Measurements from ENCODE around the gene OGDH.

The OGDH gene

DNA sequence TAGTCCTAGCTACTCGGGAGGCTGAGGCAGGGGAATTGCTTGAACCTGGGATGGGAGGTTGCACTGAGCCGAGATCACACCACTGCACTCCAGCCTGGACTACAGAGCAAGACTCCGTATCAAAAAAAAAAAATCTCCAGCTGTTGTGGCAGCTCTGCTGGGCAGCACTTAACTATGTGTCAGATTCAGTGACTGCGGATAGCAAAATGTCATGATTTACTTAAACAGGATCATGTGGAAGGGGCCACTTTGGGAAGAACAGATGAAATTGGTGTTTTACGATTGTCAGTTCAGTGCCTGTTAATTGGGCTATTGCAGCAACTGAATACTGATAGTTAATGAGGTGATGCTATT is 15.3 kb downstream of the OGDH start:
- H3K9me3 ChIP-seq (ENCODE audit: insufficient read depth, low read length) = no peaks in the 10 kb centered on the region
- no peak for DNase-seq (ENCODE audit: low read depth, low spot score)
- no peak overlapping the region for H3K9ac ChIP-seq (ENCODE audit: insufficient read length, low read depth)
- H3K27me3 ChIP-seq (ENCODE audit: insufficient read depth, insufficient read length) = no peaks in the 10 kb centered on the region
- H3K4me3 ChIP-seq (ENCODE audit: insufficient read length, low read depth) = no peak overlapping the region
- TF ChIP-seq ZNF274 (IDR thresholded peaks at IDR 0.05; ENCODE audit: low read depth, low read length) (no peak), SUZ12 (IDR thresholded peaks at IDR 0.05; ENCODE audit: extremely low read depth, insufficient read depth, insufficient read length) (no peak), YY1 (IDR thresholded peaks at IDR 0.05; ENCODE audit: insufficient read depth, insufficient read length) (no peak)
- peaks cover 33% of the 10 kb centered on the region for H3K36me3 ChIP-seq (ENCODE audit: insufficient read depth, insufficient read length, low read length)
- H3K4me1 ChIP-seq (ENCODE audit: insufficient read depth, insufficient read length) = peaks cover 3% of the 10 kb centered on the region

DNA sequence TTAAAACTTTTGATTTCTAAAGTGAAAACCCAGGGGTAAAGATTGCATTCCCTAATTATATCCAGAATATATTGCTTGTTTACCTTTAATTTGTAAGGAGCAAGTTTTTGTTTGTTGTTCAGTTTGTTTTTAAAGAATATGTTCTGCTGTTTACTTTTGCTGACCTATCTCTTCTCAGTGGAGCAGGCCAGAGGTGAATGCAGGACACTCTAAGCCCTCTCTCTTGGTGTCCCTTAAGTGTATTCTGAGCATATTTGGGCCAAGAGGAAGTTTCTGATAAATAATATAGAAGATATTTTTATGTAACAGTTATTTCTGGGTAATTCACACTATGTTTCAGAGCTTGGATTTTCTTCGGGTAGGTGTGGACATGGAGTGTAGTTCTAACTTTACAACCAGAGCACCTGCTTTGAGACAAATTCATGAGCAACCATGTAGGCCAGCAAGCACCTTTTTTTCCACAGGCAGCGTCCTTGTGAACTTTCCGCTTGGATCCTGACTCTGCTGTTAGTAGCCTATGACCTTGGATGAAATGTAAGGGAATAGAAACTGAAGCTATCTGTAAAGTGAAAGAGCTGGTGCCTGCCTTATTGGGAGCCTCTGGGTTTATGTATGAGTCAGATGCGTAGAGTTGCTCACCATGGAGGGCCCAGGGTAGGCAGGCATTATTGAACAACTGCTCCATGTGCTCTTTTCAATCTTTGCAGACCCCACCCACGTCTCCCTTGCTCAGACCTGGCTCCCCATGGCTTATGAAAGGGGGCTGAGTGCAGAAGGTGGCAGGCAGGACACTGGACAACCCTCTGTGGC is 16.1 kb downstream of the OGDH start:
- peaks cover 36% of the 10 kb centered on the region for H3K36me3 ChIP-seq (ENCODE audit: insufficient read depth, insufficient read length, low read length)
- no peak overlapping the region for H3K4me3 ChIP-seq (ENCODE audit: insufficient read length, low read depth)
- no peak for DNase-seq (ENCODE audit: low read depth, low spot score)
- no peaks in the 10 kb centered on the region for H3K9me3 ChIP-seq (ENCODE audit: insufficient read depth, low read length)
- peaks cover 3% of the 10 kb centered on the region for H3K4me1 ChIP-seq (ENCODE audit: insufficient read depth, insufficient read length)
- TF ChIP-seq YY1 (IDR thresholded peaks at IDR 0.05; ENCODE audit: insufficient read depth, insufficient read length) (no peak), SUZ12 (IDR thresholded peaks at IDR 0.05; ENCODE audit: extremely low read depth, insufficient read depth, insufficient read length) (no peak), ZNF274 (IDR thresholded peaks at IDR 0.05; ENCODE audit: low read depth, low read length) (no peak)
- no peaks in the 10 kb centered on the region for H3K27me3 ChIP-seq (ENCODE audit: insufficient read depth, insufficient read length)
- H3K9ac ChIP-seq (ENCODE audit: insufficient read length, low read depth) = no peak overlapping the region

DNA sequence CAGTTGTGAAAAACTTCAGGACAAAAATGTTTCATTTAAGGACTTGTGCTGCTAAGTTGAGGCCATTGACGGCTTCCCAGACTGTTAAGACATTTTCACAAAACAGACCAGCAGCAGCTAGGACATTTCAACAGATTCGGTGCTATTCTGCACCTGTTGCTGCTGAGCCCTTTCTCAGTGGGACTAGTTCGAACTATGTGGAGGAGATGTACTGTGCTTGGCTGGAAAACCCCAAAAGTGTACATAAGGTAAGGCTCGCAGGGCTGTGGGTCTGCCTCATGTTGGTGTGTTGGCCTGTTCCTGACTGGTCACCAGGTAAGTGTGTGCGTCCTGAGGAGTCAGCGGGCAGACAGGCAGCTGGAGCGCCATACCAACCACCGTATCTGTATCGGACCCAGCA is 17.9 kb downstream of the OGDH start:
- DNase-seq (ENCODE audit: low read depth, low spot score) = no peak
- no peak overlapping the region for H3K9ac ChIP-seq (ENCODE audit: insufficient read length, low read depth)
- H3K4me3 ChIP-seq (ENCODE audit: insufficient read length, low read depth) = no peak overlapping the region
- peaks cover 41% of the 10 kb centered on the region for H3K36me3 ChIP-seq (ENCODE audit: insufficient read depth, insufficient read length, low read length)
- no peaks in the 10 kb centered on the region for H3K27me3 ChIP-seq (ENCODE audit: insufficient read depth, insufficient read length)
- no peaks in the 10 kb centered on the region for H3K9me3 ChIP-seq (ENCODE audit: insufficient read depth, low read length)
- peaks cover 3% of the 10 kb centered on the region for H3K4me1 ChIP-seq (ENCODE audit: insufficient read depth, insufficient read length)
- TF ChIP-seq YY1 (IDR thresholded peaks at IDR 0.05; ENCODE audit: insufficient read depth, insufficient read length) (no peak), ZNF274 (IDR thresholded peaks at IDR 0.05; ENCODE audit: low read depth, low read length) (no peak), SUZ12 (IDR thresholded peaks at IDR 0.05; ENCODE audit: extremely low read depth, insufficient read depth, insufficient read length) (no peak)

DNA sequence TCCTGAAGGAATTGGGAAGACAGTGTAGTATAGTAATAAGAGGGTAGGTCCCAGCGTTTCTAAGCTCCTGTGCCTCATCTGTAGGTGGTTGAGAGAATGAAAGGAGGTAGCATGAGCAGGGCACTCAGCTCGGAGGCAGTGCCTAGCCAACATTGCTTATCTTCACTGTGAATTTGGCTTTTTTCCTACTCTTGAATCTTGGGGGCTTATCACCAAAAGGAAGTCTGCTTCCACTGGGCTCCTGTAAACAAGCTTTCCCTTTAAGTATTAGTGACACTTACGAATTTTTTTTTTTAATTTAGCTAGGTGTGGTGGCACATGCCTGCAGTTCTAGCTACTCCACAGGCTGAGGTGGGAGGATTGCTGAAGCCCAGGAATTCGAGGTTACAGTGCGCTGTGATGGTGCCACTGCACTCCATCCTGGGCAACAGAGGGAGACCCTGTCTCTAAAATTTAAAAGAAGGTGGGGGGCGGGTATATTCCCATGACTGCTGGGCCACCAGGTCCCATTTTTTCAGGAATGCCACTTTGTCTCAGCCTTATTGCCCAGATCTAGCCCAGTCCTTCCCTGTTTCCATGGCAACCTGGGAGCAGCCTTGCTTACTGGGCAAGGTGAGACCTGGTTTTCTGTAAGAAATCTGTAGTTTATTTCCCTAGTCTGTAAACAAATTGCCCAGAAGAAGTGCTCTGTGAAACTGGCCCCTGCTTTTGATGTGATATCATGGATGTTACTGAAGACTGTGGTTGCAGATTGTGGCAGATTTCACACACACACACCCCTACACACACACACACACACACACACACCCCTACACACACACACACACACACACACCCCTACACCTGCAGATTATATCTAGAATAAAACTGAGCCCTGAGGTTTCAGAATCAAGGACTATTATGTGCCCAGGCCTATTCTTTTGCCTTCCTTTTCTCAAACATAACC is 19.4 kb downstream of the OGDH start:
- no peak for TF ChIP-seq ZNF274 (IDR thresholded peaks at IDR 0.05; ENCODE audit: low read depth, low read length)
- no peak for TF ChIP-seq SUZ12 (IDR thresholded peaks at IDR 0.05; ENCODE audit: extremely low read depth, insufficient read depth, insufficient read length)
- TF ChIP-seq YY1 (IDR thresholded peaks at IDR 0.05; ENCODE audit: insufficient read depth, insufficient read length) = no peak
- H3K4me1 ChIP-seq (ENCODE audit: insufficient read depth, insufficient read length) = peaks cover 3% of the 10 kb centered on the region
- no peak overlapping the region for H3K9ac ChIP-seq (ENCODE audit: insufficient read length, low read depth)
- H3K36me3 ChIP-seq (ENCODE audit: insufficient read depth, insufficient read length, low read length) = peaks cover 49% of the 10 kb centered on the region
- H3K4me3 ChIP-seq (ENCODE audit: insufficient read length, low read depth) = no peak overlapping the region
- no peaks in the 10 kb centered on the region for H3K27me3 ChIP-seq (ENCODE audit: insufficient read depth, insufficient read length)
- DNase-seq (ENCODE audit: low read depth, low spot score) = no peak
- no peaks in the 10 kb centered on the region for H3K9me3 ChIP-seq (ENCODE audit: insufficient read depth, low read length)

DNA sequence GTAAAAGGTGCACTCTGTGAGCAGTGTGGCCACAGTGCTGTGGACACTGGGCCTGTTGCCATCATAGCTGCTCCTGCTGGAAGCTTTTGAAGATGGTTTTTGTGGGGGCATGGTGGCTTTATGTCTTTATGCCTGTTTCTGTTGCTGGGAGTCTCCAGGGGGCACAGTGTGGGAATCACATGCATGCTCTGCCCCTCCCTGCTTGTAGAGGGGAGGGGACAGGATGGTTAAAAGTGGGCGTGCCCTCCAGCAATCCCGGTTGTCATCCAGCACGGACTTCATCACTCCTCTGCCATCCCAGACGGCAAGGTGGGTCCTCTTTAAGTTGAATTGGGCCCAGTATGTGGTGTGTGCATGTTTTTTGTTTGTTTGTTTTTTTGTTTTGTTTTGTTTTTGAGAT is 20.2 kb downstream of the OGDH start:
- Histone ChIP-seq H3K36me3 (ENCODE audit: insufficient read depth, insufficient read length, low read length) (peaks cover 55% of the 10 kb centered on the region), H3K9ac (ENCODE audit: insufficient read length, low read depth) (no peak overlapping the region), H3K4me1 (ENCODE audit: insufficient read depth, insufficient read length) (peaks cover 3% of the 10 kb centered on the region), H3K4me3 (ENCODE audit: insufficient read length, low read depth) (no peak overlapping the region), H3K27me3 (ENCODE audit: insufficient read depth, insufficient read length) (no peaks in the 10 kb centered on the region), H3K9me3 (ENCODE audit: insufficient read depth, low read length) (no peaks in the 10 kb centered on the region)
- DNase-seq (ENCODE audit: low read depth, low spot score) = no peak
- TF ChIP-seq ZNF274 (IDR thresholded peaks at IDR 0.05; ENCODE audit: low read depth, low read length) (no peak), SUZ12 (IDR thresholded peaks at IDR 0.05; ENCODE audit: extremely low read depth, insufficient read depth, insufficient read length) (no peak), YY1 (IDR thresholded peaks at IDR 0.05; ENCODE audit: insufficient read depth, insufficient read length) (no peak)

DNA sequence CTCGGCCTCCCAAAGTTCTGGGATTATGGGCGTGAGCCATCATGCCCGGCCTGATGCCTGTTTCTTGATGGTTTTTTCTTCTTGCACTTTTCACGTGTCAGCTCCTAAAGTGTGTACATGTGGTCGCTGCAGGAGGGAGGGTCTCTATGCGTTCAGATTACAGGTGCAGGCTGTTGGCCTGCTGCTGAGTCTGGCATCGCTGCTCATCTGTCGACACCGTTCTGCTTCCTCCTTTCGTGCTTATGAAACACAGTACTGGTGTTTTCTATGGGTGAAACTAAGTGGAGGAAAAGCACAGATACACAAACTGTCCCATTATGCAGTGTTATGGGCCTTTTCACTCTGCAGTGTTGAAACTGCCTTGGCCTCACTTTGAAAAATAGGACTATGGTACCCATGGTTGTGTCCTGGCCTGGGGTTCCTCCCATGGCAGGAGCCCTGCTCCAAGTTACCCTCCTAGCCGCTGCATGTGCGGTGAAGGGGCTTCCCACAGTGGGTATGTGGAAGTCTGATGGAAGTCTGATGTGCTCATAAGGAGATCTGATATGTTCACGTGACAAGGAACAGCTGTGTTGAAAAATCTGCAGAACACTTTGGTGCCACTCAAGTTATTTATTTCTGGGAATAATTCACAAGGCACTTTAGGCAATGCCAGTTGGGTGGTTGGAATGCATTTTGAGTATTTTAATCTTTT is 23.5 kb downstream of the OGDH start:
- TF ChIP-seq SUZ12 (IDR thresholded peaks at IDR 0.05; ENCODE audit: extremely low read depth, insufficient read depth, insufficient read length) (no peak), YY1 (IDR thresholded peaks at IDR 0.05; ENCODE audit: insufficient read depth, insufficient read length) (no peak), ZNF274 (IDR thresholded peaks at IDR 0.05; ENCODE audit: low read depth, low read length) (no peak)
- DNase-seq (ENCODE audit: low read depth, low spot score) = no peak
- Histone ChIP-seq H3K4me1 (ENCODE audit: insufficient read depth, insufficient read length) (peaks cover 6% of the 10 kb centered on the region), H3K27me3 (ENCODE audit: insufficient read depth, insufficient read length) (no peaks in the 10 kb centered on the region), H3K9ac (ENCODE audit: insufficient read length, low read depth) (no peak overlapping the region), H3K4me3 (ENCODE audit: insufficient read length, low read depth) (no peak overlapping the region), H3K36me3 (ENCODE audit: insufficient read depth, insufficient read length, low read length) (peaks cover 62% of the 10 kb centered on the region), H3K9me3 (ENCODE audit: insufficient read depth, low read length) (no peaks in the 10 kb centered on the region)

All from NT2/D1 (cell line).